HG02610 (cell line): Measurements from ENCODE around the gene ABR.
"Not testable (repeated sequence)": the region's sequence is repeated elsewhere in the genome, so short reads cannot be mapped to it uniquely, and the experiment has no call there.

Experiments
- ATAC-seq: cut with Tn5 transposase; IDR thresholded peaks from one replicate; pipeline ENCODE4 v1.9.1; 2021; ENCODE audit warnings: mild to moderate bottlenecking, moderate library complexity; ENCODE audit not compliant: unreplicated experiment

ABR gene

GRCh38 chr17:1097972-1098744 lies 81.6 kb downstream of the ABR start:
- ATAC-seq = not testable (repeated sequence)

DNA sequence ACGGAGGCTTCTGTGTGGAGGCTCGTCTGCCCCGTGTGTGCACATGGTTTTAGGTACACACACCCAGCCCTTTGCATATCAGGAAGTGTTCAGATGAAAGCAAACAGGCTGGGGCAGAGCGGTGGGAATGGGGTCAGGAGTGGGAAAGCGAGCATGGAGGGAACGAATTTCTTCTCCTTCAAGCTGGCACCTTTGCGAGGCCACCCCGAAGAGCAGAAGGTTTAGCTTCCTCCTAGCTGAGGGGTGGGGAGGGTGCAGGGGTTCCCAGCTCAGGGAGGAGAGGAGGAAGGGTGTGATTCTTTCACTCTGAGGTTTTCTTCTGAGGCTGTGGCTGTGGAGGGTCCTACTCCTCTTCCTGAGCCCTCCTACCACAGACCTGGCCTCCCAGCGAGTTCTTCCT lies 83.6 kb downstream of the ABR start:
- no peak for ATAC-seq

GRCh38 chr17:1095853-1096173 lies 84.0 kb downstream of the ABR start:
- no peak for ATAC-seq

DNA sequence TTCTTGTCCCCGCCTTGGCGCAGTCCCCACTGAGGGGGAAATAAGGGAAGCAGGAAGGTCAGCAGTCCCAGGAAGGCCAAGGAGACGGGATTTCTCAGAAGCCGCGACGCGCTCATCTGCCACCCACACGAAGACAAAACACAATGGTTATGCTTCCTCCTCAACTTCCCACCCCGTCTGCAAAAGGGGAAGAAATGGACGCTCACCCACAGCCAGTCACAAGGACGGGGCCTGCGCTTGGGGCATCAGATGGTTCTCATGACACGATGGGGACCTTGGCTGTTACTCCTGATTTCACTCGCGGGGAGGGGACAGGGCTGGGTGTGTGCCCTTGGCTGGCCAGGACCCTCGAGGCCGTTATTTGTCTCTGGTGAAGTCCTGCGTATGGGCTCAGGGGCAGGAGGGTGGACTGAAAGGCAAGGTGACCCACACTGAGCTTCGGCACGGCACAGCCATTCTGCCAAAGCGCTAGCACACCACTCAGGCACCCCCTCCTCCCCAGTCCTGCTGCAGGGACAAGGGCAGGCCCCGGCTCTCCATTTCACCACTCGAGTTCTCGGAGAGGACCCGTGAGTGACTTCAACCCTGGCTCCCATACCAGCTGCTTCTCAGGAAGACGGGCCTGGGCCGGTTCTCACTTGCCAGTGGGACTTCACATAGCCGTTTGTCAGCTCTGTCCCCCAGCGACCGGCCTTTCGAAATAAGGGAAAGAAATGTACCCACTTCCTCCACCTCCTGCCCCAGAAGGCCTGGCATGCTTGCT lies 84.5 kb downstream of the ABR start:
- ATAC-seq = no peak

DNA sequence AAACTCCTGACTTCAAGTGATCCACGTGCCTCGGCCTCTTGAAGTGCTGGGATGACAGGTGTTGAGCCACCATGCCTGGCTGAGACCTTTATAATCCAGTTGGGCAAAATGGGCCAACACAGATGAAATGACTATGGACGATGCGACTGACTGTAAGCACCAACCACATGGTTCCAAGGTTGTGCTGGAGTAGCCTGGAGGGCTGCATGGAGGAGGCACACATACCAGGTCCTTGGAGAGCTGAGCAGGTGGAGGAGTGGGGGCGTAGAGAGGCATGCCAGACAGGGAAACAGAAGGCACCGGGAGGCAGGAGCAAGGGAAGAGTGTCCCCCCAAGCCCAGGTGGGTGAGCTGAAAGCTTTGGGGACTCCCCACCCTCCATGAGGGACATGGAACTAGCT lies 85.2 kb downstream of the ABR start:
- ATAC-seq = no peak

GRCh38 chr17:1091900-1092299 lies 87.9 kb downstream of the ABR start:
- no peak for ATAC-seq

- no peak for ATAC-seq
Measured at GRCh38 chr17:1091190-1091534, 88.6 kb downstream of the ABR start.

DNA sequence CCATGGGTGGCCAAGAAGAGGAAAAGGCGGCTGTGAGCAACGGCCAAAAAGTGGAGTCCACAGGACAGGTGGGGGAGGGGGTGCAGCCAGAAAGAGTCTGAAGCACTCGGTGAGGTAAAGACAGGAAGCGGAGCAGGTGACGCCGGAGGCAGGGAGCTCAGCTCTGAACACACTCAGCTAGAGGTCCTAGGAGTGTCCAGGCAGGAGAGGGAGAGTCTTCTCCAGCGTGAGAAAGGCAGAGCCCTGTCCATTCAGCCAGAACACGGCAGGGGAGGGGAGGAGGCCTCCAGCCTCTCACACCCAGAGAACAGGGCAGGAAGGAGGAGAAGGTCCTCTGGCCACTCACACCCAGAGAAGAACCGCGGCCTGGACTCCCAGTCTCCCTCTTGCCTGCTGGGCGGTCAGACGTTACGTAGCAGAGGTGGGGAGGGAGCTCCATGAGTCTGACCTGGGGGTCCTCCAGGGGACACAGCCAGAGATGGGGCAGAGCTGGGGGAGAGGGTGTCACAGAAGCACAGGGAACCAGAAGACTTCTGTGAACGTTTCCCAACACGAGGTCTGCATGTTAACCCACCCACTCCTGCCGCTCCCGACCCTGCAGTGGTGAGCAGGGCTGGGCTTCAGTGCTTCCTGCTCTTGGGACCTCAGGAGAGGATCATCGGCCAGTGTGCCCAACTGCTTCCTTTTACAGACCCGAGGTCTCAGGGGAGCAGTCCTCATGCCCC lies 89.2 kb downstream of the ABR start:
- no peak for ATAC-seq

DNA sequence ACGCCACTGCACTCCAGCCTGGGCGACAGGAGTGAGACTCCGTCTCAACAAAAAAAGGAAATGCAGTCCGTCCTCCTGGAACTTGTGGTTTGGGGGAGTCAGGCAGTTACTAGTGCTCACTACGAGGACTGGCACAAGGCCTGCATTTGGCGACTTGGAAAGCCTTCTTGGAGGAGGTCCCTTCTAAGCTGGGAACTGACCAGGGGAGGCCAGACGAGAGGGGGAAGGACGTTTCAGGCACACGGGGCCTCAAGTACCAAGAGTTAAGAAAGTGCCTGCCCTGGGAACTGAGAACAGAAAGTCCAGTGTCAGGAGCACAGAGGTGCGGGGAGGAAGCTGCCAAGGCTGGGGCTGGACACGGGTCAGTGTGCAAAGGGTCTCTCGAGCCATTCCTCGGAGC lies 89.9 kb downstream of the ABR start:
- no peak for ATAC-seq

DNA sequence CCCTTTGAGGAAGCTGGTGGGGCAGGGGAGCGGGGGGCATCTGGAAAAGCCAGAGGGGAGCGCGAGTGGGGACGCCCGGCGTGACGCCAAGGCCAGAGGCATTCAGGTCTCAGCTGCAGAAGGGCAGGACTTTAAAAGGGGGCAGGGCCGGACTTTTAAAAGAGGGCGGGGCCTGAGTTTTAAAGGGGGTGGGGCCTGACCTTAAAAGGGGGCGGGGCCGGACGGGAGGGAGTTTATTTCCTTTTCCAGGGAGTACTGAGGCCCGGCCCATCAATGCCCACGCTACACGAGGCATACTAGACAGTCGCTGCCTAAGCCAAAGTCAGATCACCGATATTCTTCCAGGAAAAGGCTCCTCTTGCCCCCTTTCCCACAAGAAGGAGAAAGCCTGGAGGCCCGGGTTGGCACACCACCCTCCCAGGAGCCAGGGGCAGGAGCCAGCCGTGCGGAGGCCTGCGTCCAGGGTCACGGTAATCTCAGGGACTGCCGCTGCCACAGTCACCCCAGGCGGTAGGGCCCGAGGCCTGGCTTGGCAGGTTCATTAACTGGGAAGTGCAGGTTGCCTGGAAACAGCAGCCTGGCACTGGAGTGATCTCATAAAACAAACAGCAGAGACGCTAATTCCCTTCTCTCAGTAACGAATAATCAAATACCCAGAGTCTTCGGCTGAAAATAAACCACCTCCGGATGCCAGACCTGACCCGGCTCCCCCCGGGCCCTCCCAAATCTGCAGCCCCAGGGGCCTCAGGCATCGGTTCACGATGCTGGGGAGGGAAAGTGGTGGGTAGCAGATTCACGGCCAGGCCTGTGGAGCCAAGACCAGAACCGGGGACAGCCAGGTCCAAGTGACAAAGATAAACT lies 92.2 kb downstream of the ABR start:
- no peak for ATAC-seq

- no peak for ATAC-seq
Measured at GRCh38 chr17:1083451-1084187, 96.2 kb downstream of the ABR start.

GRCh38 chr17:1082579-1082978 lies 97.2 kb downstream of the ABR start:
- ATAC-seq = no peak

GRCh38 chr17:1078831-1079561 lies 100.8 kb downstream of the ABR start:
- ATAC-seq = no peak

DNA sequence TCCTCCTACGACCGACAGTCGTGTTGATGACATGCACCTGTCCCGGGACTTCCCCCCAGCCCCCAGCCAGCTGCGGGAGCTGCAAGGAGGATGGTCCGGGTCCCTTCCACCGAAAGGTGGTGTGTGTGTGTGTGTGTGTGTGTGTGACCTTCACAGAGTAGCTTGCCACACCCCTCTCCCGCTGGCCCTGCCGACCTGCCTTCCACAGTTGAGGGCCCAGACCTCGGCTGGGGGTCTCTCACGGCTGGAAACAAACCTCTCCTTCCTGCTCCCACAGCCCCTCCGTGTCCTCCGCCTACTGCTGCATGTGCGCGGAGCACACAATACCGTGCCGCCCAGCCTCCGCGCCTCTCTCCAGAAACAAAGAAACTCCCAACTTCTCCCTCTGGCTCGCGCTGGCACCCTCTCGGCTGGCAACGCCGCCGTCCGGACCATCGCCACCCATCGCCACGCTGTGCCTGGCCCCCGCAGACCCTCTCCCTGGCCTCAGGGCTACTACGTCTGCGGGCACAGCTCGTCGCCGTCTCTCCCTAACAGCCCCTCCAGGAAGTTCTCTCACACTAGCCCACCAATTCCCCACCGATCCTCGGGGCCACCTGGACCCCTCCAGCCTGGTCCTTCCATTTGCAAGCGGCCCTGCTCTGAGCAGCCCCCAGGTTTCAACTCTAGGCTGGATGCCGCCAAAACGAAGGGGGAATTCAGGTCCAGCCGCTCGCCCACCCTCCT lies 101.6 kb downstream of the ABR start:
- ATAC-seq = no peak

DNA sequence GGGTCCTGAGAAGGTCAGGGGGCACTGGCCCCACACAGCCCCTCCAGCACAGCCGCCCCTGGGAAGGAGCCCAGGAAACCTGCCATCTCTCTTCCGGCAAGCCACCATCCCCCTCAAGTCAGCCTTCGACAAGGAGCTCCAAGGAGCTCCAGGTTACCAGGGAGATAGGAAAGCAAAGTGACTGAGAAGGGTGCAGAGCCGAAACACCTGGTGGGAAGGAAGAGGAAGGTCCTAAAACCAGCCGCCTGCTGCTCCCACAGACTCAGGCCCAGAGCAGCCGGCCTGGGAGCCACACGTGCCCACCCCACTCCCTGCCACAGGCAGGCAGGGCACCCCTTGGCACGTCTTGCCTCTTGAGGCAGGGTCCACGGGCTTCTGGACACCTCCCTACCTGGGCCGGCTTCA lies 102.2 kb downstream of the ABR start:
- no peak for ATAC-seq

- ATAC-seq = no peak
Measured at GRCh38 chr17:1076982-1077302, 102.8 kb downstream of the ABR start.

GRCh38 chr17:1076299-1076981 lies 103.3 kb downstream of the ABR start:
- ATAC-seq = no peak

DNA sequence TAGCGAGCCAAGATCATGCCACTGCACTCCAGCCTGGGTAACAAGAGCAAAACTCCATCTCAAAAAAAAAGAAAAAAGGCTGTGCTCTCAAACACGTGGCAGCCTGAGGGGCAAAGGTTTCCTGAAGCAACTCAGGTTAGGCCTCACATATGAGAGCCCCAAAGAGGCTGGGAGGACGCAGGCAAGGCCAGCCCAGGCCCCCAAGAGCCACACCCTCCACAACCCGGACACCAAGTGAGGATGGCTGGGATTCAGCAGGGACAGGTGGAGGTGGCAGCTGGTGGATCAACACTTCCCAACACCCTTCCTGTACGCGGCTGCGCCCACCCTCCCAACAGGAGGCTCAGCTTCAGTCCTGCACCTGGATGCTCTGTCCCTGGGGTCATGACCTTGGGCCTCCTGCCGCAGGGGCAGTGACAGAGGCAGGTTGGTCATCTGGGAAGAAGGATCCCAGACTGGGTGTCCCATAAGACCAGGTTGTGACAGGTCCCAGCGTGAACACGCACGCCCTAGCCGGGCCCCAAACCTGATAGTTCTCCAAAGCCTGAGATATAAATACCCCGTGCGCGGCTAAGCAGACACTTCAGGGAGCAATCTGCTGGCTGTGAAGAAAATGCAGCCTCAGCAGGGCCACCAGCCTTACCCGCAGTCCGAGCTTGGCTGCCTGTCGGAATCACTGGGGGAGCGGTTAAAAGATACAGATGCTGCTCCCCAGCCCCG lies 104.7 kb downstream of the ABR start:
- ATAC-seq = no peak
